ENCODE measurements around the gene DTWD1. TPM values are rescaled to one million over a fixed set of nuclear protein-coding genes. Genes with fewer than 3 reads are reported as not detected.
A peak's percentile ranks its signal among the peaks of the same experiment; 100 is the strongest.
"Not testable (repeated sequence)": the region's sequence is repeated elsewhere in the genome, so short reads cannot be mapped to it uniquely, and the experiment has no call there.

DTWD1 gene
- total RNA-seq, 1 donor, result 47.0 TPM

DNA sequence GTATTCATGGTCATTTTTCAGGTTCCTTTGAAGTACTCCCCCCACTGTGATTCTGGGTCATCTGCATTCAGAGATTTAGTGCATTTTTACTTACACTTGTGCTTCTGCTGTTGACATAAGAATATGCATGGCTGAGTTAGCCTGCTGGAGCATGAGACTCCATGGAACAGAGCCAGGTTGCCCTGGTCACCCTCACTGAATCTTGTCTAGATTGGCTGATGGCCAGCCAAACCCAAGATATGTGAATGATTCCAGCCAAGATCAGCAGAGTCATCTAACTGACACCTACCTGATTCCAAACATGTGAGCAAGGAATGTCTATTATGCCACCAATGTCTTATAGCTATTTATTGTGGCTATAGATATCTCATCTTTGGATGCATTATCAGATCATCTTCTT lies 25.1 kb downstream of the DTWD1 start:
- TF ChIP-seq, protein P1, sequence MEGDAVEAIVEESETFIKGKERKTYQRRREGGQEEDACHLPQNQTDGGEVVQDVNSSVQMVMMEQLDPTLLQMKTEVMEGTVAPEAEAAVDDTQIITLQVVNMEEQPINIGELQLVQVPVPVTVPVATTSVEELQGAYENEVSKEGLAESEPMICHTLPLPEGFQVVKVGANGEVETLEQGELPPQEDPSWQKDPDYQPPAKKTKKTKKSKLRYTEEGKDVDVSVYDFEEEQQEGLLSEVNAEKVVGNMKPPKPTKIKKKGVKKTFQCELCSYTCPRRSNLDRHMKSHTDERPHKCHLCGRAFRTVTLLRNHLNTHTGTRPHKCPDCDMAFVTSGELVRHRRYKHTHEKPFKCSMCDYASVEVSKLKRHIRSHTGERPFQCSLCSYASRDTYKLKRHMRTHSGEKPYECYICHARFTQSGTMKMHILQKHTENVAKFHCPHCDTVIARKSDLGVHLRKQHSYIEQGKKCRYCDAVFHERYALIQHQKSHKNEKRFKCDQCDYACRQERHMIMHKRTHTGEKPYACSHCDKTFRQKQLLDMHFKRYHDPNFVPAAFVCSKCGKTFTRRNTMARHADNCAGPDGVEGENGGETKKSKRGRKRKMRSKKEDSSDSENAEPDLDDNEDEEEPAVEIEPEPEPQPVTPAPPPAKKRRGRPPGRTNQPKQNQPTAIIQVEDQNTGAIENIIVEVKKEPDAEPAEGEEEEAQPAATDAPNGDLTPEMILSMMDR (IDR thresholded peaks at IDR 0.05; ENCODE audit: insufficient read depth, low read length), result no peak
- H3K4me3 ChIP-seq (ENCODE audit: low read depth, low read length), result no peak overlapping the region
- DNase-seq (ENCODE audit: low read depth), result peak; percentile 88

DNA sequence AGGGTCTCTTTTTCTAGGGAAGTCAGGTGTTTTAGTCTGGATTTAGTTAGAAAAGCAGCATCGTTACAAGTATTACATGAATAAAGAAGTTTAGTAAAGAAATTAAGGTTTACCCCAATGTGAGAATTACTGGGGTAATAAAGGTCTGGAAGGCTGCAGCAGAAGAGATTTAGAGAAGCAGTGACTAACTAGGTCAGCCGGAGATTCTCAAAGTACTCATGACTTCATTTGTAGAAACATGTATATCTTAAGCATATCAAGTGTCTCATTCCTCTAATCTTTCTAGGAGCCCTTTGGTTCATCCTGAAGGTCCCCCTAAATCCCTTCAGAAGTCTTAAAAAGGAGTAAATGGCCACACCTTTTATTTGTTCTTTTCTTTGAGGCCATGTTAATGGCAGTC lies 26.0 kb downstream of the DTWD1 start:
- no peak for DNase-seq (ENCODE audit: low read depth)
- H3K4me3 ChIP-seq (ENCODE audit: low read depth, low read length), result no peak overlapping the region
- TF ChIP-seq, protein P1 (IDR thresholded peaks at IDR 0.05; ENCODE audit: insufficient read depth, low read length), result no peak

DNA sequence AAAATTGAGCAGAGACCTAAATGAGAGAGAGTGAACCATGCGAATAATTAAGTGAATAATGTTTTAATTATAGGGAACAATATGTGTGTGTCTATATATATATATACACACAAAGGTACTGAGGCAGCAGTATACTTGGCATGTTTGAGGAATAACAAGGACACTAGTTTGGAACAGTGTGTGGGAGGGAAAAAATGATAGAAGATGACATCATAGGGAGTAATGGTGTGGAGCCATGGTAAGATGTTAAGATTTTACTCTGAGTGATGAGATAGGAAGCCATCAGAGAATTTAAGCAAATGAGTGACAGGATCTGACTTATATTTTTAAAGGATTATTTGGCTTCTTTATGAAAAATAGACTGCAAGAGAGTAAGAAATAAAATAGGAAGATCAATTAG lies 29.1 kb downstream of the DTWD1 start:
- no peak for DNase-seq (ENCODE audit: low read depth)
- no peak overlapping the region for H3K4me3 ChIP-seq (ENCODE audit: low read depth, low read length)
- TF ChIP-seq, protein P1 (IDR thresholded peaks at IDR 0.05; ENCODE audit: insufficient read depth, low read length), result no peak

DNA sequence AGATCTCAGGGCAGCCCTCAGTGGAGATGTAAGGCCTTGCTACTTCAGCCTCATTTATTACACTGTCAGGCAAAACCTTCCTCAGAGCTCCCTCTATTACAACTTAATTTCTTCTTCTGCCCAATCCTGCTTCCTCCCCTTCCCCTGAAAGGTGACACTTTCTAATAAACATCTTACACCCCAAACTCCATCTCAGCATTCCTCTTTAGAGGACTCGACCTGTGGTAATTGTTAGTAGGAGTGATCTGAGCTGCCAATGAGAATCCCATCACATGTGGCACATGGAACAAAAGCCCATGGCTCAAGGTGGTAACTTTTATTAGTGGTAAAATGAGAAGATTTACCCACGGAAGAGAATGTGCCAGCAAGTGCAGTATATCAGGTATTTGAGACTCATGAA lies 29.8 kb downstream of the DTWD1 start:
- TF ChIP-seq, protein P1 (IDR thresholded peaks at IDR 0.05; ENCODE audit: insufficient read depth, low read length), result no peak
- DNase-seq (ENCODE audit: low read depth), result no peak
- H3K4me3 ChIP-seq (ENCODE audit: low read depth, low read length), result no peak overlapping the region

DNA sequence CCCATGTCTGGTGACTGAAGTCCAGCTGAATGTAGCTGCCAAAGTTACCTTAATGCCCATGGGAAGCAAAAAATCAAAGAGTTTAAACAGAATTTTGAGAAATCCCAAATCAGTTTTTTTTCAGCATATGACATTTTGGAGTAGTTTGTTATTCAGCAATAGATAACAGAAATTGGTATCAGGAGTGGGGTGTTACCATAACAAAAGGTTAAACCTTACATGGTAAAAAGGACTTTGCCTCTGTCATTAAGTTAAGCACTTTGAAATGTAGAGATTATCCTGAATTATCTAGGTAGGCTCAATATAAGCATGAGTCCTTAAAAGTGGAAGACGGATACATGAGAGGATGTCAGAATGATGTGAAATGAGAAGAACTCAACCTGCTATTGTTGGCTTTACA lies 32.1 kb downstream of the DTWD1 start:
- TF ChIP-seq, protein P1 (IDR thresholded peaks at IDR 0.05; ENCODE audit: insufficient read depth, low read length), result no peak
- no peak for DNase-seq (ENCODE audit: low read depth)
- H3K4me3 ChIP-seq (ENCODE audit: low read depth, low read length), result no peak overlapping the region

DNA sequence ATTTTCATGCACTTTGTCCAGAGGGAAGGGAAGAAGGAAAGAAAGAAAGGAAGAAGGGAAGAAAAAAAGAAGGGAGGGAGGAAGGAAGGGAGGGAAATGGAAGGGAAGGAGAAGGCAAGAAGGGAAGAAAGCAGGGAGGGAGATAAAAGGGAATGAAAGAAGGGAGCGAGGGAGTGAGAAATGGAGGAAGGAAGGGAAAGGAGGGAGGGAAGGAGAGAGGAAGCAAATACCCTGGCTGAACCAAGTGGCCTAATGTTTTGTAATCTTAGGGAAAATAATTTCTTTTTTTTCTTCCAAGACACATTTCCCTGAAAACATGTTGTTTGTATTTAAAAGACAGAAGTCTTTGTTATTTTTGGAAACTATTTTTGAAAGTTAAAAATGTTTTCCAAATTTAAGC lies 35.9 kb downstream of the DTWD1 start:
- H3K4me3 ChIP-seq (ENCODE audit: low read depth, low read length), result no peak overlapping the region
- TF ChIP-seq, protein P1 (IDR thresholded peaks at IDR 0.05; ENCODE audit: insufficient read depth, low read length), result no peak
- DNase-seq (ENCODE audit: low read depth), result no peak

DNA sequence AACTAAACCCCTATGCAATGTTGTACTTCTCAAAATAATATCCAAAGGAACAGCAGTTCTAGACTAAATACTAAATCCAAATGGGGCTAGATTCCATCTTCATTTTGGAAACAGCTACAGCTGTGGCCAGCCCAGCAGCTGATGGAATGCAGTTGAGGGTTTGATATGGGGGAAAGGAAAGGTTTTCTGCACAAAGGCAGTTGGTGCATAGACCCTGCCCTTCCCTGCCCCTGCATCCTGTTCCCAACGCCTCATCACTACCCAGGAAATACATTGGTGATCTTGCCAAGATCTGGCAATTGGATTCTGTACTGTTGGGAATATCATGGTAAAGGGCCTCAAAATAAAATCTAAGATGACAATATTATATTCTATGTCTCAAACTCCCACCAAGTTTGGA lies 43.9 kb downstream of the DTWD1 start:
- no peak for DNase-seq (ENCODE audit: low read depth)
- H3K4me3 ChIP-seq (ENCODE audit: low read depth, low read length), result no peak overlapping the region
- TF ChIP-seq, protein P1 (IDR thresholded peaks at IDR 0.05; ENCODE audit: insufficient read depth, low read length), result no peak

DNA sequence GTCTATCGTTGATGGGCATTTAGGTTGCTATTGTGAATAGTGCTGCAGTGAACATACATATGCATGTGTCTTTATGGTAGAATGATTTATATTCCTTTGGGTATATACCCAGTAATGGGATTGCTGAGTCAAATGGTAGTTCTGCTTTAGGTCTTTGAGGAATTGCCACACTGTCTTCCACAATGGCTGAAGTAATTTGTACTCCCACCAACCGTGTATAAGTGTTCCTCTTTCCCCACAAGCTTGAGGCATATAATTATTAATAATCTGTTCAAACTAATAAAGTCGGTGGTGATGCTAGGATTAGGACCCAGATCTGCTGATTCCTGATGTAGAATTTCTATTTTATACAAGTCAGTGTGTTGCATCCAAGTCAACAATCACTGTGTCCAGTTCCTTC lies 45.6 kb downstream of the DTWD1 start:
- DNase-seq (ENCODE audit: low read depth); H3K4me3 ChIP-seq (ENCODE audit: low read depth, low read length): not testable (repeated sequence)

Measured in fibroblast of the aortic adventitia (primary cell).